HG03095 (cell line): ENCODE measurements around the gene USP34.
"Not testable (repeated sequence)": the region's sequence is repeated elsewhere in the genome, so short reads cannot be mapped to it uniquely, and the experiment has no call there.

Source experiments
- ATAC-seq: cut with Tn5 transposase; IDR thresholded peaks from one replicate; pipeline ENCODE4 v1.9.1; 2021; ENCODE audit warnings: moderate library complexity; ENCODE audit not compliant: unreplicated experiment

Gene USP34

GRCh38 chr2:61461404-61461803 lies 9.5 kb downstream of the USP34 start:
- ATAC-seq = no peak

- ATAC-seq = no peak
These were observed 10.7 kb downstream of the USP34 start for GRCh38 chr2:61460163-61460562.

- no peak for ATAC-seq
These were observed 14.0 kb downstream of the USP34 start for GRCh38 chr2:61456746-61457420.

- ATAC-seq = no peak
These were observed 14.7 kb downstream of the USP34 start for GRCh38 chr2:61456070-61456745.

GRCh38 chr2:61454972-61455371 lies 15.9 kb downstream of the USP34 start:
- not testable (repeated sequence) for ATAC-seq

GRCh38 chr2:61454383-61454782 lies 16.5 kb downstream of the USP34 start:
- ATAC-seq = no peak

- no peak for ATAC-seq
These were observed 18.5 kb downstream of the USP34 start for GRCh38 chr2:61452392-61452791.

- no peak for ATAC-seq
These were observed 19.7 kb downstream of the USP34 start for GRCh38 chr2:61451178-61451577.

GRCh38 chr2:61450144-61450543 lies 20.7 kb downstream of the USP34 start:
- ATAC-seq = no peak

GRCh38 chr2:61448229-61448628 lies 22.7 kb downstream of the USP34 start:
- ATAC-seq = no peak

- not testable (repeated sequence) for ATAC-seq
These were observed 23.9 kb downstream of the USP34 start for GRCh38 chr2:61446971-61447370.

GRCh38 chr2:61443342-61444041 lies 27.4 kb downstream of the USP34 start:
- peak; percentile 64 for ATAC-seq

GRCh38 chr2:61439241-61440002 lies 31.5 kb downstream of the USP34 start:
- ATAC-seq = no peak

GRCh38 chr2:61438670-61439069 lies 32.2 kb downstream of the USP34 start:
- no peak for ATAC-seq

- no peak for ATAC-seq
These were observed 33.7 kb downstream of the USP34 start for GRCh38 chr2:61437170-61437569.

- no peak for ATAC-seq
These were observed 34.8 kb downstream of the USP34 start for GRCh38 chr2:61436092-61436491.

GRCh38 chr2:61435291-61435690 lies 35.6 kb downstream of the USP34 start:
- ATAC-seq = no peak

GRCh38 chr2:61434314-61434713 lies 36.6 kb downstream of the USP34 start:
- no peak for ATAC-seq

- no peak for ATAC-seq
These were observed 37.3 kb downstream of the USP34 start for GRCh38 chr2:61433606-61434005.

GRCh38 chr2:61432990-61433389 lies 37.9 kb downstream of the USP34 start:
- no peak for ATAC-seq

GRCh38 chr2:61431345-61431744 lies 39.5 kb downstream of the USP34 start:
- no peak for ATAC-seq
